Keratinocyte (primary cell): ENCODE results near the gene TFIP11. TPM values are rescaled to one million over a fixed set of nuclear protein-coding genes. Genes with fewer than 3 reads are reported as not detected.

Experiments used
- DNase-seq: peaks from one replicate; pipeline ENCODE4 v3.0.0-alpha.2; 2011; ENCODE audit warnings: low read depth, missing footprints, low spot score
- FAIRE-seq: peaks from 2 replicates; lab custom pipeline; 2011; peaks lifted over from hg19 to GRCh38; lab: Jason Lieb, UNC
- H2AFZ ChIP-seq: 2 replicates; pipeline ENCODE4 v1.6.0; 2012; ENCODE audit warnings: low read length, control low read depth, inconsistent platforms; ENCODE audit not compliant: control insufficient read depth
- H3K27ac ChIP-seq: 2 replicates; pipeline ENCODE4 v1.5.1; 2011; ENCODE audit warnings: low read length; ENCODE audit not compliant: control insufficient read depth, insufficient read depth
- H3K27me3 ChIP-seq: 3 replicates; pipeline ENCODE4 v1.6.0; 2011; ENCODE audit warnings: low read length; ENCODE audit not compliant: control insufficient read depth, insufficient read depth; ENCODE audit errors: extremely low read depth
- H3K36me3 ChIP-seq, 2 experiments: 2 replicates in 1 of 2; 3 replicates in 1 of 2; pipeline ENCODE4 v1.5.1; 2011; ENCODE audit warnings: low read length in 2 of 2, mild to moderate bottlenecking in 1 of 2; ENCODE audit not compliant: control insufficient read depth in 2 of 2, insufficient read depth in 2 of 2; ENCODE audit errors: extremely low read depth in 1 of 2
- H3K4me1 ChIP-seq: 3 replicates; pipeline ENCODE4 v1.5.1; 2011; ENCODE audit warnings: low read length; ENCODE audit not compliant: control insufficient read depth, insufficient read depth; ENCODE audit errors: extremely low read depth
- H3K4me2 ChIP-seq: 3 replicates; pipeline ENCODE4 v1.6.0; 2011; ENCODE audit warnings: low read depth, low read length; ENCODE audit not compliant: control insufficient read depth, insufficient read depth; ENCODE audit errors: extremely low read depth
- H3K4me3 ChIP-seq, 3 experiments: fragments of 200-600 bp in 1 of 3; sonication (generic) in 1 of 3; 2 replicates in 2 of 3; 3 replicates in 1 of 3; pipeline ENCODE4 v1.5.1; 2011 to 2016; ENCODE audit warnings: low read length in 3 of 3, mild to moderate bottlenecking in 3 of 3, control low read depth in 2 of 3, inconsistent platforms in 1 of 3, low read depth in 1 of 3, mixed read lengths in 1 of 3, mixed run types in 1 of 3, moderate library complexity in 1 of 3; ENCODE audit not compliant: control insufficient read depth in 2 of 3, insufficient read depth in 2 of 3; ENCODE audit errors: extremely low read depth in 1 of 3
- H3K79me2 ChIP-seq: 2 replicates; pipeline ENCODE4 v1.6.0; 2012; ENCODE audit warnings: low read length; ENCODE audit not compliant: control insufficient read depth, insufficient read depth
- H3K9ac ChIP-seq: 3 replicates; pipeline ENCODE4 v1.6.0; 2011; ENCODE audit warnings: low read length; ENCODE audit not compliant: control insufficient read depth, insufficient read depth; ENCODE audit errors: extremely low read depth
- H3K9me1 ChIP-seq: 3 replicates; pipeline ENCODE4 v1.6.0; 2011; ENCODE audit warnings: low read length; ENCODE audit not compliant: control insufficient read depth, insufficient read depth; ENCODE audit errors: extremely low read depth
- H3K9me3 ChIP-seq: 2 replicates; pipeline ENCODE4 v1.5.1; 2012; ENCODE audit warnings: low read depth, low read length; ENCODE audit not compliant: control insufficient read depth
- H4K20me1 ChIP-seq: 3 replicates; pipeline ENCODE4 v1.6.0; 2011; ENCODE audit warnings: low read length; ENCODE audit not compliant: control insufficient read depth, insufficient read depth; ENCODE audit errors: extremely low read depth
- EZH2 ChIP-seq: IDR thresholded peaks from one replicate; pipeline ENCODE4 v1.6.1; 2012; ENCODE audit warnings: inconsistent platforms, mild to moderate bottlenecking, low read length, moderate library complexity
- dilution Hi-C: fragments of 300-500 bp; cut with MboI; formaldehyde crosslinking; loops from one replicate; pipeline ENCODE4 v1.7.0; 2020; ENCODE audit warnings: low sequenced_read_pairs; ENCODE audit not compliant: extremely low pct_ligation_motif_present
- polyA plus RNA-seq, 5 experiments: library from polyadenylated mRNA; depleted of rRNA in 3 of 5; stranded (reverse) in 3 of 5; stranded (forward) in 1 of 5; unstranded in 1 of 5; fragments of >200 nt; gene quantifications; 1 replicate in 1 of 5; 2 replicates in 3 of 5; 3 replicates in 1 of 5; pipeline versions ENCODE4 v1.2.1 to v1.2.3, GENCODE V29; 2011 to 2012; ENCODE audit warnings: missing spikeins in 2 of 5, low read depth in 1 of 5, low replicate concordance in 1 of 5
- TF ChIP-seq, protein P1 (sequence below), 3 experiments: IDR thresholded peaks in 1 of 3; conservative IDR thresholded peaks in 1 of 3; optimal IDR thresholded peaks in 1 of 3; 2 replicates in 2 of 3; 3 replicates in 1 of 3; pipeline versions ENCODE3 to v1.5.1; 2011; ENCODE audit warnings: low read length in 3 of 3, mild to moderate bottlenecking in 3 of 3, moderate library complexity in 2 of 3, control low read depth in 1 of 3, inconsistent platforms in 1 of 3; ENCODE audit not compliant: insufficient read depth in 2 of 3; ENCODE audit errors: extremely low read depth in 1 of 3

Gene TFIP11
- polyA plus RNA-seq, 1 donor (not counting 4 experiments of a cell fraction or from before 2014, with no cell fraction given): 30.3 TPM

DNA sequence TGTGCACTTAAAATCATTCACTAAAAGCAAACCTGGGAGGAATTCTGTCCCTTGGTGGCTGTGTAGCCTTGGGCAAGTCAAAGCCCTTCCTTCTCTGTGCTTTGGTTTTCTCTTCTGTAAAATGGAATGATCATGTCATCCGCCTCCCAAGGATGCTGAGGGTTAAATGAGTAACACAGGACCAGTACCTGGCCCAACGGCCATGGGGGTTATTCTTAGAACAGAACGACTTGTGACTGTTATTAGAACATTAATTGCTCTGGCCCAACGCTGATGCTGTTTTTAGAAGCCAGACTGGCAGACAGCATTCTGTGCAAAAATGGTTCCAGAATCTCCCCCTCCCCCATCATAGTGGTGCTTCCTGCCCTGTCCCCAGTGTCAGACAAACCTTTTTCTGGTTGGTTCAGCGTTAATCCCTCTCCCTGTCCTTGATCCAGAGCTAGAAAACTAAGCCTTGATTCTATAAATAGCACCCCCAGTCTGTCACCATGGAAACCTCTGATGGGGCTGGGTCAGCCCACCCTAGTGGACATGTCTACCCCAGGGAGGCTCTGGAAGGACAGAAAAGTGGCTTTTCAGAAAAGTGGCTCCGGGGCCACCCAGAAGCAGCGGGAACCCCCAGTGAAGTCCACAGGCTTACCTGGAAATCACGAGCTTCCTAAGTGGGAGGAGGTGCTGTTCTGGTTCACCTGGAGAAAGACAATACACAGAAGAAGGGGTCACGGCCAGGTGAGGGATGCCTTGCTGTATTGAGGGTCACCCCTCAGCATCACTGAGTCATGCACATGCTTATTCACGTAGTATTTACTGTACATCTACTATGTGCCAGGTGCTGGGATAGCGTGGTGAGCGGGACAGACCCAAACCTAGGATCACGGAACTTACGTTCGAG, 15.5 kb upstream of the TFIP11 start:
- TF ChIP-seq, protein P1, sequence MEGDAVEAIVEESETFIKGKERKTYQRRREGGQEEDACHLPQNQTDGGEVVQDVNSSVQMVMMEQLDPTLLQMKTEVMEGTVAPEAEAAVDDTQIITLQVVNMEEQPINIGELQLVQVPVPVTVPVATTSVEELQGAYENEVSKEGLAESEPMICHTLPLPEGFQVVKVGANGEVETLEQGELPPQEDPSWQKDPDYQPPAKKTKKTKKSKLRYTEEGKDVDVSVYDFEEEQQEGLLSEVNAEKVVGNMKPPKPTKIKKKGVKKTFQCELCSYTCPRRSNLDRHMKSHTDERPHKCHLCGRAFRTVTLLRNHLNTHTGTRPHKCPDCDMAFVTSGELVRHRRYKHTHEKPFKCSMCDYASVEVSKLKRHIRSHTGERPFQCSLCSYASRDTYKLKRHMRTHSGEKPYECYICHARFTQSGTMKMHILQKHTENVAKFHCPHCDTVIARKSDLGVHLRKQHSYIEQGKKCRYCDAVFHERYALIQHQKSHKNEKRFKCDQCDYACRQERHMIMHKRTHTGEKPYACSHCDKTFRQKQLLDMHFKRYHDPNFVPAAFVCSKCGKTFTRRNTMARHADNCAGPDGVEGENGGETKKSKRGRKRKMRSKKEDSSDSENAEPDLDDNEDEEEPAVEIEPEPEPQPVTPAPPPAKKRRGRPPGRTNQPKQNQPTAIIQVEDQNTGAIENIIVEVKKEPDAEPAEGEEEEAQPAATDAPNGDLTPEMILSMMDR (optimal IDR thresholded peaks at IDR 0.05 in 1 of 3, IDR thresholded peaks at IDR 0.05 in 1 of 3, conservative IDR thresholded peaks at IDR 0.05 in 1 of 3; ENCODE audit: extremely low read depth in 1 of 3, insufficient read depth in 2 of 3, low read length in 3 of 3): no peak
- no peak for DNase-seq
- FAIRE-seq: no peak
- no peaks in the 10 kb centered on the region for H3K4me1 ChIP-seq
- no peak overlapping the region for H3K4me2 ChIP-seq
- dilution Hi-C loops: no loop called here
- no peaks in the 10 kb centered on the region for H3K9me3 ChIP-seq
- H3K27me3 ChIP-seq: no peaks in the 10 kb centered on the region
- no peak overlapping the region for H3K4me3 ChIP-seq
- no peaks in the 10 kb centered on the region for H3K9me1 ChIP-seq
- H2AFZ ChIP-seq: no peak overlapping the region
- H3K9ac ChIP-seq: no peak overlapping the region
- H3K27ac ChIP-seq: no peak overlapping the region
- peaks cover 6 to 21% of the 10 kb centered on the region in 2 experiments for H3K36me3 ChIP-seq
- H3K79me2 ChIP-seq: no peaks in the 10 kb centered on the region
- no peaks in the 10 kb centered on the region for H4K20me1 ChIP-seq

DNA sequence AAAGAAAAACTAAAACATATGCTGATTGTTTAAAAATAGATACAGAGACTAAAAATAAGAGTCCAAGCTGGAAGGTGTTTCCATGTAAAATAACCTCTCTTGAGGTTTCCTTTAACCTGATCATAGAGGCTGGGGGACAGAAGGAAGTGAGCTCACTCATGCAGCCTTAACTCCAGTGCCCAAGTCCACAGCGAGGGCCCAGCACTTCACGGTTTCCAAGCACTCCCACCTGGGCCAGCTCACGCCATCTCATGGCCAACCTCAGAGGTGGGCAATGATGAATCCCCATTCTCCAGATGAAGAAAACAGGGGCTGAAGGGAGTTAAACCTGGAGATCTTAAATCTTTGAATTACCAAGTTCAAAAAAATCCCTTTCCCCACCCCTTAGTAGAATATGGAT, 14.9 kb upstream of the TFIP11 start:
- Histone ChIP-seq H3K36me3 (peaks cover 6 to 21% of the 10 kb centered on the region in 2 experiments), H3K79me2 (no peaks in the 10 kb centered on the region), H4K20me1 (no peaks in the 10 kb centered on the region), H3K27me3 (no peaks in the 10 kb centered on the region), H3K4me3 (no peak overlapping the region), H2AFZ (no peak overlapping the region), H3K9me1 (no peaks in the 10 kb centered on the region), H3K9me3 (no peaks in the 10 kb centered on the region), H3K4me1 (no peaks in the 10 kb centered on the region), H3K4me2 (no peak overlapping the region), H3K9ac (no peak overlapping the region), H3K27ac (no peak overlapping the region)
- no peak for TF ChIP-seq EZH2
- dilution Hi-C loops: no loop called here
- no peak for DNase-seq
- no peak for FAIRE-seq
